ENCODE measurements around the gene CTDP1. TPM values are rescaled to one million over a fixed set of nuclear protein-coding genes. Genes with fewer than 3 reads are reported as not detected.

CTDP1 gene
- total RNA-seq, 1 experiment from 2014 or later = 16.1 TPM

DNA sequence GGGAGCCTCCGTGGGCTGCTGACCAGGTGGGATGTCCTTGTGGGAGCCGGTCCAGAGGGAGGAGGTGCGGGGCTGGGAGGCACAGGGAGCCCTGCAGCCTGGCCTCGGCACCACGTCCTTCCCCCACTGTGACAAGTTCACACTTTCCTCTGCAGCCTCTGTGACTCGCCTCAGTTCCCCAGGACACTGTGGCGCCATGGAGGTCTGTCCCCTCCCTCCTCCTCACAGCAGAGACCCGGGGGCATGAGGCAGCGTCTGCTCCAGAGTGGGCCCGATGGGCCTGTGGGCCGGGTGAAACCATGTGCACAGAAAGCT lies 90.9 kb downstream of the CTDP1 start:
- no peak overlapping the region for H3K4me3 Mint-ChIP-seq (ENCODE audit: unreplicated experiment)
- intact Hi-C loops (cut with micrococcal nuclease; ENCODE audit: unreplicated experiment) = no loop called here
- H3K4me1 Mint-ChIP-seq (ENCODE audit: low read depth, unreplicated experiment) = no peaks in the 10 kb centered on the region
- ChIA-PET CTCF (no interaction called here), POLR2A (no interaction called here)
- no peaks in the 10 kb centered on the region for H3K9me3 ChIP-seq
- no peak overlapping the region for H3K27ac Mint-ChIP-seq (ENCODE audit: unreplicated experiment)
- H3K36me3 Mint-ChIP-seq (ENCODE audit: insufficient read depth, unreplicated experiment) = no peaks in the 10 kb centered on the region
- DNase-seq = no peak
- H3K27me3 Mint-ChIP-seq (ENCODE audit: insufficient read depth, unreplicated experiment) = peaks cover 9% of the 10 kb centered on the region
- peaks cover 9% of the 10 kb centered on the region for H3K9me3 Mint-ChIP-seq (ENCODE audit: unreplicated experiment)
- H3K4me1 ChIP-seq = no peaks in the 10 kb centered on the region
- no peak overlapping the region for H3K4me3 ChIP-seq (ENCODE audit: low read depth, low read length)
- H3K36me3 ChIP-seq (ENCODE audit: control insufficient read depth, insufficient read depth, low read length) = no peaks in the 10 kb centered on the region
- no TSS peak for BruUV-seq (replicated peaks)
- TF ChIP-seq, protein P1, sequence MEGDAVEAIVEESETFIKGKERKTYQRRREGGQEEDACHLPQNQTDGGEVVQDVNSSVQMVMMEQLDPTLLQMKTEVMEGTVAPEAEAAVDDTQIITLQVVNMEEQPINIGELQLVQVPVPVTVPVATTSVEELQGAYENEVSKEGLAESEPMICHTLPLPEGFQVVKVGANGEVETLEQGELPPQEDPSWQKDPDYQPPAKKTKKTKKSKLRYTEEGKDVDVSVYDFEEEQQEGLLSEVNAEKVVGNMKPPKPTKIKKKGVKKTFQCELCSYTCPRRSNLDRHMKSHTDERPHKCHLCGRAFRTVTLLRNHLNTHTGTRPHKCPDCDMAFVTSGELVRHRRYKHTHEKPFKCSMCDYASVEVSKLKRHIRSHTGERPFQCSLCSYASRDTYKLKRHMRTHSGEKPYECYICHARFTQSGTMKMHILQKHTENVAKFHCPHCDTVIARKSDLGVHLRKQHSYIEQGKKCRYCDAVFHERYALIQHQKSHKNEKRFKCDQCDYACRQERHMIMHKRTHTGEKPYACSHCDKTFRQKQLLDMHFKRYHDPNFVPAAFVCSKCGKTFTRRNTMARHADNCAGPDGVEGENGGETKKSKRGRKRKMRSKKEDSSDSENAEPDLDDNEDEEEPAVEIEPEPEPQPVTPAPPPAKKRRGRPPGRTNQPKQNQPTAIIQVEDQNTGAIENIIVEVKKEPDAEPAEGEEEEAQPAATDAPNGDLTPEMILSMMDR (IDR thresholded peaks at IDR 0.05; ENCODE audit: insufficient read depth in 1 of 2, low read depth in 1 of 2, low read length in 1 of 2, severe bottlenecking in 1 of 2, unreplicated experiment in 1 of 2) = no peak
- no peaks in the 10 kb centered on the region for H3K27me3 ChIP-seq (replicated peaks; ENCODE audit: control insufficient read depth, insufficient read depth, low read length)

DNA sequence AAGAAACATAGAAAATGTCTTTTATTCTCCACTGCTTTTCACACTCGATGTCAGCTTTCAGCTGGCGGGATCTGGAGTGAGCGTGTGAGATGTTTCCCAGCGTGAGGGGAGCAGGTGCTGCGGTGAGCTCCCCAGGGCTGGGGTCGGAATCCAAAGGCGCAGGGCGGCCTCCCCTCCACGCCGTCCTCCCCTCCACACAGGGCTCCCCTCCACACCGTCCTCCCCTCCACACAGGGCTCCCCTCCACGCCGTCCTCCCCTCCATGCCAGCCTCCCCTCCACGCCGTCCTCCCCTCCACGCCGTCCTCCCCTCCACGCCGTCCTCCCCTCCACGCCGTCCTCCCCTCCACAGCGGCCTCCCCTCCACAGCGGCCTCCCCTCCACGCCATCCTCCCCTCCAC lies 91.2 kb downstream of the CTDP1 start:
- peaks cover 9% of the 10 kb centered on the region for H3K9me3 Mint-ChIP-seq (ENCODE audit: unreplicated experiment)
- BruUV-seq (replicated peaks) = no TSS peak
- Histone ChIP-seq H3K4me3 (ENCODE audit: low read depth, low read length) (no peak overlapping the region), H3K36me3 (ENCODE audit: control insufficient read depth, insufficient read depth, low read length) (no peaks in the 10 kb centered on the region), H3K9me3 (no peaks in the 10 kb centered on the region), H3K4me1 (no peaks in the 10 kb centered on the region), H3K27me3 (replicated peaks; ENCODE audit: control insufficient read depth, insufficient read depth, low read length) (no peaks in the 10 kb centered on the region)
- DNase-seq = no peak
- CTCF ChIA-PET = no interaction called here
- no peak overlapping the region for H3K27ac Mint-ChIP-seq (ENCODE audit: unreplicated experiment)
- POLR2A ChIA-PET = no interaction called here
- peaks cover 9% of the 10 kb centered on the region for H3K27me3 Mint-ChIP-seq (ENCODE audit: insufficient read depth, unreplicated experiment)
- intact Hi-C loops (cut with micrococcal nuclease; ENCODE audit: unreplicated experiment) = no loop called here
- no peaks in the 10 kb centered on the region for H3K4me1 Mint-ChIP-seq (ENCODE audit: low read depth, unreplicated experiment)
- no peaks in the 10 kb centered on the region for H3K36me3 Mint-ChIP-seq (ENCODE audit: insufficient read depth, unreplicated experiment)
- no peak overlapping the region for H3K4me3 Mint-ChIP-seq (ENCODE audit: unreplicated experiment)
- TF ChIP-seq, protein P1 (IDR thresholded peaks at IDR 0.05; ENCODE audit: insufficient read depth in 1 of 2, low read depth in 1 of 2, low read length in 1 of 2, severe bottlenecking in 1 of 2, unreplicated experiment in 1 of 2) = no peak

DNA sequence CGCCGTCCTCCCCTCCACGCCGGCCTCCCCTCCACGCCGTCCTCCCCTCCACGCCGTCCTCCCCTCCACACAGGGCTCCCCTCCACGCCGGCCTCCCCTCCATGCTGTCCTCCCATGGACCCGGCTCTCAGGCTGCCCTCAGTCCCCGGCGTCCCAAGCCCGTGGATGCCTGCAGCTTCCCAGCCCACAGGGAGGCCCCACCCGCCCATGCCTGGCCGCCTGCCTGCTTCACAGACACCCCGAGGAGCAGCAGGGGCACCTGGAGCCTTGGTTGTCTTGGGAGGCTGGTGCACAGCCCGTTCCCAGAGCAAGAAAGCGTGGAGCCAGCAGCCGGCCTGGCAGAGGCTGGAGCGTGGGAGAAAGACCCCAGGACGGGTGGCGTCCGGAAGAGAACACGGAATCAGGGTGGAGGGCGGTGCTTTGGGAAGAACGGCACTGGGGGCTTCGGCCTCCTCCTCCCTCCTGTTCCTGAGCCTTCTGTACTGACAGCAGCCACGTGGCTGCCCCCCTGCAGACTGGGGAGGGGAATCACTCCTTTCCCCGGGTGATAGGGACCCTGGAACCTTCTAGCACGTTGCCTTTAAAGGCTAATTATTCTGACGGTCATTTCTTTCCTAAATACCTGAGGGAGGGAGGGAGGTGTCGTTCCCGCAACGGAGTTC lies 92.0 kb downstream of the CTDP1 start:
- peaks cover 9% of the 10 kb centered on the region for H3K27me3 Mint-ChIP-seq (ENCODE audit: insufficient read depth, unreplicated experiment)
- CTCF ChIA-PET = no interaction called here

More for the DNA sequence above, 92.0 kb downstream of the CTDP1 start:
- TF ChIP-seq, protein P1 (IDR thresholded peaks at IDR 0.05; ENCODE audit: insufficient read depth in 1 of 2, low read depth in 1 of 2, low read length in 1 of 2, severe bottlenecking in 1 of 2, unreplicated experiment in 1 of 2) = no peak
- Histone ChIP-seq H3K27me3 (replicated peaks; ENCODE audit: control insufficient read depth, insufficient read depth, low read length) (no peaks in the 10 kb centered on the region), H3K9me3 (no peaks in the 10 kb centered on the region), H3K4me3 (ENCODE audit: low read depth, low read length) (no peak overlapping the region), H3K36me3 (ENCODE audit: control insufficient read depth, insufficient read depth, low read length) (no peaks in the 10 kb centered on the region), H3K4me1 (no peaks in the 10 kb centered on the region)
- POLR2A ChIA-PET = no interaction called here
- Mint-ChIP-seq H3K36me3 (ENCODE audit: insufficient read depth, unreplicated experiment) (no peaks in the 10 kb centered on the region), H3K4me3 (ENCODE audit: unreplicated experiment) (no peak overlapping the region), H3K9me3 (ENCODE audit: unreplicated experiment) (peaks cover 9% of the 10 kb centered on the region), H3K4me1 (ENCODE audit: low read depth, unreplicated experiment) (no peaks in the 10 kb centered on the region), H3K27ac (ENCODE audit: unreplicated experiment) (no peak overlapping the region)
- intact Hi-C loops (cut with micrococcal nuclease; ENCODE audit: unreplicated experiment) = no loop called here
- no peak for DNase-seq
- BruUV-seq (replicated peaks) = no TSS peak
